Endothelial cell of umbilical vein (primary cell): Measurements from ENCODE around the gene TMEM184C. TPM values are rescaled to one million over a fixed set of nuclear protein-coding genes. Genes with fewer than 3 reads are reported as not detected.

Experiments used
- BruUV-seq: library from RNA; stranded (reverse); fragments of 400-500 nt; replicated peaks from 2 replicates; lab custom pipeline; 2021; lab: Mats Ljungman, UMichigan
- CTCF ChIA-PET: fragments of 300-600, 350-600 bp; sonication (Branson Sonifier 250); formaldehyde crosslinking; loops from one replicate; lab custom pipeline; 2021; ENCODE audit warnings: antibody characterized with exemption, inconsistent platforms; lab: Charles Lee
- POLR2A ChIA-PET: fragments of 300-600, 350-600 bp; sonication (Branson Sonifier 250); formaldehyde crosslinking; loops from one replicate; lab custom pipeline; 2021; ENCODE audit warnings: antibody characterized with exemption, inconsistent platforms; lab: Charles Lee
- DNase-seq: peaks from one replicate; pipeline ENCODE4 v3.0.0-alpha.2; 2011; ENCODE audit warnings: low read depth, low spot score
- FAIRE-seq: peaks from 2 replicates; lab custom pipeline; 2011; peaks lifted over from hg19 to GRCh38; lab: Jason Lieb, UNC
- H2AFZ ChIP-seq: 2 replicates; pipeline ENCODE4 v1.6.0; 2012; ENCODE audit warnings: low read depth, low read length, control low read depth, inconsistent platforms
- H3K27ac ChIP-seq: 2 replicates; pipeline ENCODE4 v1.5.1; 2011; ENCODE audit warnings: low read depth, mild to moderate bottlenecking, control low read depth, low read length, moderate library complexity; ENCODE audit not compliant: insufficient read depth
- H3K27me3 ChIP-seq, 2 experiments: 2 replicates each; pipeline versions ENCODE4 v1.6.0 to v1.6.1; 2011; ENCODE audit warnings: low read length in 2 of 2, mixed read lengths in 1 of 2; ENCODE audit not compliant: control insufficient read depth in 2 of 2, insufficient read depth in 2 of 2
- H3K36me3 ChIP-seq, 2 experiments: 2 replicates in 1 of 2; 3 replicates in 1 of 2; pipeline ENCODE4 v1.5.1; 2011; ENCODE audit warnings: low read length in 2 of 2, mild to moderate bottlenecking in 1 of 2, moderate library complexity in 1 of 2; ENCODE audit not compliant: control insufficient read depth in 2 of 2, insufficient read depth in 2 of 2; ENCODE audit errors: extremely low read depth in 1 of 2
- H3K4me1 ChIP-seq: 3 replicates; pipeline ENCODE4 v1.5.1; 2011; ENCODE audit warnings: mild to moderate bottlenecking, low read length; ENCODE audit not compliant: control insufficient read depth, insufficient read depth; ENCODE audit errors: extremely low read depth
- H3K4me2 ChIP-seq: 2 replicates; pipeline ENCODE4 v1.6.1; 2011; ENCODE audit warnings: low read length, control low read depth, mixed read lengths; ENCODE audit not compliant: insufficient read depth
- H3K4me3 ChIP-seq, 3 experiments: fragments of 200-600 bp in 1 of 3; sonication (generic), shearing (Covaris generic) in 1 of 3; replicated peaks in 1 of 3; 2 replicates each; pipeline ENCODE4 v1.5.1; 2011 to 2016; ENCODE audit warnings: control low read depth in 3 of 3, low read length in 3 of 3, mild to moderate bottlenecking in 2 of 3, inconsistent platforms in 1 of 3, low read depth in 1 of 3, moderate library complexity in 1 of 3; ENCODE audit not compliant: insufficient read depth in 1 of 3
- H3K79me2 ChIP-seq: 2 replicates; pipeline ENCODE4 v1.6.0; 2012; ENCODE audit warnings: low read length, inconsistent platforms; ENCODE audit not compliant: control insufficient read depth, insufficient read depth
- H3K9ac ChIP-seq: replicated peaks from 2 replicates; pipeline ENCODE3; 2011; ENCODE audit warnings: low read length, control low read depth; ENCODE audit not compliant: insufficient read depth; ENCODE audit errors: extremely low read depth
- H3K9me1 ChIP-seq: replicated peaks from 3 replicates; pipeline ENCODE4 v1.6.0; 2011; ENCODE audit warnings: mild to moderate bottlenecking, low read length; ENCODE audit not compliant: control insufficient read depth, insufficient read depth; ENCODE audit errors: extremely low read depth
- H3K9me3 ChIP-seq: replicated peaks from 2 replicates; pipeline ENCODE4 v1.5.1; 2012; ENCODE audit warnings: low read length, inconsistent platforms; ENCODE audit not compliant: control insufficient read depth, insufficient read depth
- H4K20me1 ChIP-seq: replicated peaks from 2 replicates; pipeline ENCODE3; 2011; ENCODE audit warnings: mild to moderate bottlenecking, low read length; ENCODE audit not compliant: control insufficient read depth, insufficient read depth; ENCODE audit errors: extremely low read depth
- CTCF ChIP-seq, 2 donors: IDR thresholded peaks; 1 replicate in 1 of 2; 2 replicates in 1 of 2; pipeline ENCODE4 v1.5.1; 2011; ENCODE audit warnings: low read length in 2 of 2, mild to moderate bottlenecking in 2 of 2, moderate library complexity in 2 of 2, control low read depth in 1 of 2, inconsistent platforms in 1 of 2, low read depth in 1 of 2; ENCODE audit not compliant: insufficient read depth in 1 of 2; ENCODE audit errors: extremely low read depth in 1 of 2
- EZH2 ChIP-seq: IDR thresholded peaks from 2 replicates; pipeline ENCODE4 v1.6.1; 2012; ENCODE audit warnings: borderline replicate concordance, low read depth, mild to moderate bottlenecking, moderate library complexity, low read length, inconsistent platforms; ENCODE audit not compliant: severe bottlenecking
- FOS ChIP-seq: IDR thresholded peaks from 2 replicates; pipeline ENCODE4 v1.6.1; 2011; ENCODE audit warnings: mild to moderate bottlenecking, low read length, moderate library complexity, borderline replicate concordance; ENCODE audit not compliant: insufficient read depth
- GATA2 ChIP-seq: IDR thresholded peaks from 2 replicates; pipeline ENCODE4 v1.7.0; 2011; ENCODE audit warnings: low read depth, mild to moderate bottlenecking, moderate library complexity, mixed read lengths, low read length; ENCODE audit not compliant: insufficient read length, insufficient read depth
- JUN ChIP-seq: IDR thresholded peaks from 2 replicates; pipeline ENCODE4 v1.6.1; 2011; ENCODE audit warnings: borderline replicate concordance, low read depth; ENCODE audit not compliant: insufficient read length, insufficient read depth
- MYC ChIP-seq: IDR thresholded peaks from one replicate; pipeline ENCODE4 v1.6.1; 2011; ENCODE audit warnings: mild to moderate bottlenecking, low read depth, low read length
- POLR2A ChIP-seq: IDR thresholded peaks from 2 replicates; pipeline ENCODE4 v1.6.1; 2012; ENCODE audit warnings: low read depth, mild to moderate bottlenecking, control low read depth, low read length
- POLR2AphosphoS5 ChIP-seq: IDR thresholded peaks from 2 replicates; pipeline ENCODE4 v1.6.1; 2012; ENCODE audit warnings: low read depth, mild to moderate bottlenecking, control low read depth, low read length, moderate library complexity; ENCODE audit not compliant: insufficient read depth
- dilution Hi-C: fragments of 300-500 bp; cut with MboI; formaldehyde crosslinking; loops from one replicate; pipeline ENCODE4 v1.15.0; 2019; ENCODE audit warnings: low sequenced_read_pairs; ENCODE audit not compliant: extremely low pct_ligation_motif_present
- intact Hi-C: fragments of 100-400 bp; cut with micrococcal nuclease; formaldehyde crosslinking; loops from one replicate; pipeline ENCODE4 v1.10.0; 2022
- polyA plus RNA-seq, 4 experiments: library from polyadenylated mRNA; depleted of rRNA in 3 of 4; stranded (reverse) in 3 of 4; unstranded in 1 of 4; fragments of >200 nt; gene quantifications; 2 replicates each; pipeline versions ENCODE4 v1.2.1 to v1.2.3, GENCODE V29; 2011 to 2012; ENCODE audit warnings: missing spikeins in 1 of 4
- total RNA-seq: library from RNA; stranded (reverse); gene quantifications from 2 replicates; pipeline ENCODE4 v1.2.3, GENCODE V29; 2021
- TF ChIP-seq, protein P1 (sequence below): IDR thresholded peaks from 2 replicates; pipeline ENCODE4 v1.6.1; 2011; ENCODE audit not compliant: insufficient read depth, insufficient read length

Gene TMEM184C
- total and polyA plus RNA-seq, 2 donors (not counting 3 experiments of a cell fraction or from before 2014, with no cell fraction given): 10.3 to 29.2 TPM

- ChIA-PET POLR2A (interaction anchor here (0.6 kb wide), 1 partner anchor 66 kb away, joined by 4 read pairs; no protein-coding TSS in a partner anchor), CTCF (interaction anchor here (0.9 to 2.0 kb wide), 7 partner anchors 10 to 421 kb away, joined by 3 to 26 read pairs (median 5); partner anchors contain the start of gene TMEM184C)
- no peak overlapping the region for H3K4me3 ChIP-seq
- H3K9me3 ChIP-seq: no peaks in the 10 kb centered on the region
- no peaks in the 10 kb centered on the region for H4K20me1 ChIP-seq
- no peaks in the 10 kb centered on the region for H3K79me2 ChIP-seq
- H2AFZ ChIP-seq: no peak overlapping the region
- BruUV-seq: no TSS peak
- dilution Hi-C loops: no loop called here
- H3K4me1 ChIP-seq: peaks cover 17% of the 10 kb centered on the region
- FAIRE-seq (no peak), DNase-seq (no peak)
- H3K4me2 ChIP-seq: no peak overlapping the region
- H3K27me3 ChIP-seq: no peaks in the 10 kb centered on the region
- TF ChIP-seq FOS: no peak
- TF ChIP-seq JUN: no peak
- TF ChIP-seq, protein P1, sequence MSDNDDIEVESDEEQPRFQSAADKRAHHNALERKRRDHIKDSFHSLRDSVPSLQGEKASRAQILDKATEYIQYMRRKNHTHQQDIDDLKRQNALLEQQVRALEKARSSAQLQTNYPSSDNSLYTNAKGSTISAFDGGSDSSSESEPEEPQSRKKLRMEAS: no peak
- TF ChIP-seq MYC: no peak
- no peak for TF ChIP-seq GATA2
- TF ChIP-seq POLR2A: no peak
- no peak for TF ChIP-seq POLR2AphosphoS5
- no peak for TF ChIP-seq EZH2
- TF ChIP-seq CTCF (IDR thresholded peaks at IDR 0.05; ENCODE audit: extremely low read depth in 1 of 2, insufficient read depth in 1 of 2, low read depth in 1 of 2, low read length in 2 of 2): no peak
- no peaks in the 10 kb centered on the region for H3K36me3 ChIP-seq
- no peak overlapping the region for H3K27ac ChIP-seq
- H3K9ac ChIP-seq: no peak overlapping the region
- intact Hi-C loops: loop anchor here (10.0 kb wide), 1 partner anchor 244 kb away; no protein-coding TSS in a partner anchor
- no peaks in the 10 kb centered on the region for H3K9me1 ChIP-seq
Measured at GRCh38 chr4:147578593-147578992, 38.6 kb upstream of the TMEM184C start.
